ENCODE measurements around the gene ITGB1BP2.
"Not testable (repeated sequence)": the region's sequence is repeated elsewhere in the genome, so short reads cannot be mapped to it uniquely, and the experiment has no call there.

The ITGB1BP2 gene

GRCh38 chrX:71301195-71301924, at the start of gene ITGB1BP2:
Gene ITGB1BP2 (plus strand): TSS chrX:71301750. CDS start chrX:71301807, 57 bp downstream.
- DNase-seq, result no peak

DNA sequence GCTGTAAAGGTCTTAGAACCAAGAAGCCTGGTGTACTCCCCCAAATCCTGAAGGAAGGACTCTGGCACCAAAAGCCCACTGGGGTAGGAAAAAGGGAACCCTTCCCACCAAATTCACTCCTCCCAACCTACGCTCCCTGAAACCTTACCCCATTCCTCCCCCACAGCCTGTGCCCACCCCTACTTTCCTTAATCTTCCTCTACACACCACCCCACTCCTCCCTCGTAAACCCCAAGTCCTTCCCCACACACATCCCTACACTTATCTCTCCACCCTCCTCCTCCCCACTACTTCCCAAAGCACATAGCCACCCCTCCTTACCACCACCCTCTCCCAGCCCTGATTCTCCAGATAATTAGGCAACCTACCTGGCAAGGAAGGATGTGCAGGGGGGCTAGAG, 49.3 kb upstream of the ITGB1BP2 start:
- no peak for DNase-seq

GRCh38 chrX:71253253-71254091, 48.1 kb upstream of the ITGB1BP2 start:
- peak in 2 of 4 experiments; percentile 3 to 4 for DNase-seq

DNA sequence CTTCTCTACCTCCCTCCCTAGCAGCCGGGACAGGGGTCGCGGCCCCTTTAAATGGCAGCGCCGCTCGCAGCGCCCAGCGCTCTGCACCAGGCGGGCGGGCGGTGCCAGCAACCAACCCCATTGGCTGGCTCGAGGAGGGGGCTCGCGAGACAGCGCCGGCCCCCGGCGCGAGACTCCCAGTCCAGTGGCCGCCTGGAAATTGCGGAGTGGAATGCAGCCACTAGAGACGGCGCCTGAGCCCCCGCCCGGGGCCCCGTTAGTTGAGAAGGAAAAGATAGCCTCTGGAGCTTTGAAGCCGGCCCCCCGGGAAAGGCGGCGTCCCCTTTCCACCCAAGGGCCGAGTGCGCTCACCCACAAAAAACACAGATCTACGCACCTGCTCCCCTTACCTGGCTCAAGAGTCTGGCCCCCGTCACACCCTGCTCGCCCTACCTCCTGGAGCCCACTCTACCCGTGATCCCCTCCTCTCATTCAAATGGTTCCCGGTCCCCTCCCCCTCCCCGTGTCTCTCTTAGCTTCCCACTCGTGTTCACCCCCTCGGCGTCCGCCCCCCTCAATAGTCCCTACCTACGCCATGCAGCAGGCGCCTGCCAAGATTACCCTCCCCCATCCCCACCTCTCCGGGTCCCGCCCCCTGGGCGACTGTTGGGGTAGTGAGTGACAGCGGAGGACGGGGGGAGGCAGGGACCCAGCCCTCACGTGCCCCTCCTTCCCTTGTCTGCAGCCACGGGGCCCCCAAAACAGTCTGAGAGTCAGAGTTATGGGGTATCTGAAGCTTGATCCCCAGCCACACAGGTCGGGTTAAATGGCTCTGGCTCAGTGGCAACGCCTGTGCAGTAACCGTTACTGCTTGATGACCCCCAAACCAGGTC, 47.2 kb upstream of the ITGB1BP2 start, which contains the start of gene ZMYM3:
ZMYM3 (minus strand) TSS at position 49 of the 872 bp plus-strand sequence. CDS start 885 bp downstream, outside the sequence.
- DNase-seq, result peak; percentile 33 to 71 (median 60)

- DNase-seq, result no peak
Observed at GRCh38 chrX:71256051-71256450, 45.5 kb upstream of the ITGB1BP2 start.

GRCh38 chrX:71256856-71257255, 44.7 kb upstream of the ITGB1BP2 start:
- DNase-seq, result no peak

- not testable (repeated sequence) for DNase-seq
Observed at GRCh38 chrX:71268624-71269023, 32.9 kb upstream of the ITGB1BP2 start.

GRCh38 chrX:71269801-71270395, 31.7 kb upstream of the ITGB1BP2 start:
- DNase-seq, result no peak

DNA sequence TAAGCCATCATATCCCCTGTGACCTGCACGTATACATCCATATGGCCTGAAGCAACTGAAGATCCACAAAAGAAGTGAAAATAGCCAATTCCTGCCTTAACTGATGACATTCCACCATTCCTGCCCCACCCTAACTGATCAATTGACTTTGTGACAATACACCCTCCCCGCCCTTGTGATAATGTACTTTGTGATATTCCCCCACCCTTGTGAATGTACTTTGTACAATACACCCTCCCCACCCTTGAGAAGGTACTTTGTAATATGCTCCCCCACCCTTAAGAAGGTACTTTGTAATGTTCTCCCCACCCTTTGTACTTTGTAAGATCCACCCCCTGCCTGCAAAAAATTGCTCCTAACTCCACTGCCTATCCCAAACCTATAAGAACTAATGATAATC, 29.2 kb upstream of the ITGB1BP2 start:
- not testable (repeated sequence) for DNase-seq

- DNase-seq, result not testable (repeated sequence)
Observed at GRCh38 chrX:71281300-71281699, 20.2 kb upstream of the ITGB1BP2 start.

DNA sequence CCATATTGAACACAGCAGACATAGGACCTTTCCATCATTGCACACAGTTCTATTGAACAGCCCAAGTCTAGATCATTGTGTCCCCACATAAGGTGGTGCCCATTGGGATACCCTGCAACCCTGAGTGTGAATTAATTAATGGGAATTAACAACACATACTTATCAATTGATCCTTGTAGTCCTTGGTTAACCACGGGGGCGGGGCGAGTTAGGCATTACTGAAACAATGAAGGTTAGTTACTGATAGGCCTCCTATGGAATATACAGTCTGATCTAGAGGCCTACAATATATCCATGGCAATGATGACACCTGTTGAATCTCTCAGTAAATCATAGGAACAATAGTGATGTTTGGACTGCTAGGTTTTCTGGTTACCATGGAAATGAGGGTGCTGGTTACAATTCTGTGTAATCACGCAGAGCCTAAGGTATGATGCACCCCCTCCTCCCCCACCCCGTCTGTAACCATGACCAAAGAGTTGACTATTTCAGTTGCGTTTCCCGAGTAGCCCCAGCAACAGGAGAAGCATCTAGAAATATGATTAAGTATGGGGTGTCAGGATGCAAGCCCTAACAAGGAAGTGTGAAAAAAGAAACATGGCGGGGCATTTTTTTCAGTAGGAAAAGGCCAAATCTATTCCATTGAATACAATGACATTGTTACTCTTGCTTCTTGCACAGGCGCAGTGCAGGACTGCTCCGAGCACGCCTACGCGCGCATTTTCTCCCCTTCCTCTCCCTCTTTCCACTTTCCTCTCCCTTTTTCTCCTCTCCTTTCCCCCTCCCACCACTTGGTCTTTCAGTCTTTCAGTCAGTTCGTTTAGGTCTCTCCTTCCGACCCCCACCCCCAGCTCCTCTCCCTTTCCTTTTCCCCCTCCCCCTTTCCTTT, 18.8 kb upstream of the ITGB1BP2 start:
- DNase-seq, result peak in 3 of 4 experiments; percentile 4 to 44 (median 36)

DNA sequence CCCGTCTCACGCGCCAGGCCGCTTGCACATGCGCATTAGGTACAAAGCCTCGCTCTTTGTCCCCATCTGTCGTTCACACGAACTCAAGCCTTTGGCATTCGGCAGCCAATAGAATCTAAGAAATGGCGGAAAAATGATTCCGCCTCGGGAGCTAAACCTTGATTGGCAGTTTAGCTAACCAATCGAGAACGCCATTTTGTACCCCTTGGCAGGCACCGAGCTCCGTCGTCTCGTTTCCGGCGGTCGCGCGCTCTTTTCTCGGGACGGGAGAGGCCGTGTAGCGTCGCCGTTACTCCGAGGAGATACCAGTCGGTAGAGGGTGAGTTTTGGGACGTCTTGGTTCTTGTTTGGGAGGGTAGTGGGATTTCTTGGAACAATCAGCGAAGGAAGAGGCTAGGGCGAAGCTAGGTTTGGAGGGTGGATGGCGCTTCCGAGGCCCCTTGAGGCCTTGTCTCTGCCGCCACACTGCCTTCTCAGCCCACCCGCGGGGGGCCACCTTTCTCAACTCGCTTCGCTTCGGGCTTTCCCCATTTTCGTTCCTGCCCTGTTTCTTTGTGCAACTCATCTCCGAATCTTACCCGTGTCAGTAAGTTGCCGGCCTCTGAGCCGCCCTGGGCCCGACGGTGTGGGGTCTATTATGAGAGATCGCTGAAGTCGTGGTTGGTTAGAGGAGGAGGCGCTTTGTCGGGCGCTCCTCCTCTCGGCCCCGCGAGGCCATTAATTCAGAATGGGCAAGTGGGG, 18.0 kb upstream of the ITGB1BP2 start, which contains the start of gene NONO:
NONO (plus strand) TSS at position 233 of the 741 bp plus-strand sequence. CDS start 7,003 bp downstream, outside the sequence.
- DNase-seq, result peak; percentile 59 to 74 (median 66)

DNA sequence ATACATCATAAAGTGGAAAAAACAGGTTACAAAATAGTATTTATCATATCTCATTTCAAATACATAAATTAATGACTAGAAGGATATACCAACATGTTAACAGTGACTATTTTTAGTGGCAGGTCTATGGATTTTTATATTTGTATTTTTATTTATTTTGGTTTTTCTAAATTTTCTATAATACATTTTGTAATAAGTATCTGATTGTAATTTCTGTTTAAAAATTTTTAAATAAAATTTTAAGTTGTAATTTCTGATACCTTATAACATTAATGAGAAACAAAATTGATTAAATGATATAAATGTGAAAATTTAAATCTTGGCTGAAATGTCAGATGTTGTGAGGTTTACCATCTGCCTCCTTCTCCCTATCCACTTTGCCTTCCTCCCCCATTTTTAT, 15.6 kb upstream of the ITGB1BP2 start:
- no peak for DNase-seq

- no peak for DNase-seq
Observed at GRCh38 chrX:71291381-71291780, 10.2 kb upstream of the ITGB1BP2 start.

DNA sequence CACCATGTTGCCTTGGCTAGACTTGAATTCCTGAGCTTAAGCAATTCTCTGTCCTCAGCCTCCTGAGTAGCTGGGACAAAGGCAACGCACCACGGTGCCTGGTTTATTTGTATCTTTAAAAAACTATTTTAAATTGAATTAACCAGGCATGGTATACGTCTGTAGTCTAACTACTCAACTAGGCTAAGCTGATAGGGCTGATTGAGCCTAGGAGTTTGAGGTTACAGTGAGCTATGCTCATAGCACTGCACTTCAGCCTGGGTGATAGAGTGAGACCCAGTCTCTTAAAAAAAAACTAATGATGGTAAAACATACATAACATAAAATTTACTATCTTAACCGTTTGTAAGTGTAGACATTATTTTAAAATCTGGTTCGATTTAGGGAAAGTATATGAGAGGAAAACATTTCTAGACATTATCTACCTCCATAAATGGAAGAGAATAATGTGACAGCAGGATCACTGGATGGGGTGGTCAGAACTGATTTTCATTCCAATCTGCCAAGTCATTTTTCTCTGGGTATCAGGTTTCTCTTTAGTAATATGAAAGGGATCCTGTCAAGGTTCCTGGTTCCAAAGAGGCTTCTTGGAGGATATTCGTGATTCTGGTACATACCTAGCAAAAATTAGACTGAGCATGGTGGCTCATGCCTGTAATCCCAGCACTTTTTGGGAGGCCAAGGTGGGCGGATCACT, 8.7 kb upstream of the ITGB1BP2 start:
- DNase-seq, result no peak

GRCh38 chrX:71296806-71297205, 4.7 kb upstream of the ITGB1BP2 start:
- DNase-seq, result no peak

DNA sequence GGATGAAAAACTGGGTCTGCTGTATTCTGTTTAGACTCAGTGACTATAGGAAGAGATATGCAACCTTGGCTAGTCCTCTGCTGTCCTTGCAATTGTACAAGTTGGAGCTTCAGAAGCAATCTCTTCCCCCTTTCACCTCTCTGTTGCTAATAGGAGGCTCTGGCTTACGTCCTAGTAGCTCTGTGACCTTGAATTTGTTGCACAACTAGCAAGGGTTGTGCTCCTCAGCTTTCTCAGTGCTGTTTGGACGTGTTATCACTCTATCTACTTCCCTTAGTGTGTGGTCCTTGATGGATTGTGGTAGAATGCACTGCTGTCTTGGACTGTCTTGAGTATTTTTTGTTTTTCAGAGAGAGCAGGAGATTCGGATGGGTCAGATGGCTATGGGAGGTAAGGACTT, 3.4 kb upstream of the ITGB1BP2 start:
- no peak for DNase-seq

- DNase-seq, result not testable (repeated sequence)
Observed at GRCh38 chrX:71300064-71300463, 1.5 kb upstream of the ITGB1BP2 start.

DNA sequence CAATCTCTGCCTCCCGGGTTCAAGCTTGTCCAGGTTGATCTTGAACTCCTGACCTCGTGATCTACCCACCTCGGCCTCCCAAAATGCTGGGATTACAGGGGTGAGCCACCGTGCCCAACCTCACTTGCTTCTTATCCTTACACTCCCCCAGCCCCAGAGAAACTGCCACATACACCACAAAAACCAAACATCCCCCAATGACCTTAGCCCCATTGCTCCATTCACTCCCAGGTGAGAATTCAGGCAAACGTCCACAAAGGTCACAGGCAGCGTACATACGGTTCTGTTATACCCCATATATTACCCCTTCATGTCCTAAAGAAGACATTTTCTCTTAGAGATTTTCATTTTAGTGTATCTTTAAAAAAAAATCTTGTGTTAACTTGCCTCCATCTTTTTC, 1.1 kb upstream of the ITGB1BP2 start:
- DNase-seq, result not testable (repeated sequence)
